ENCODE measurements around the gene LSR. TPM values are rescaled to one million over a fixed set of nuclear protein-coding genes. Genes with fewer than 3 reads are reported as not detected.

The LSR gene
- polyA plus RNA-seq, 1 experiment = 0.42 TPM

- DNase-seq (ENCODE audit: low read depth) = no peak
- no peak for TF ChIP-seq CTCF (IDR thresholded peaks at IDR 0.05; ENCODE audit: insufficient read depth, low read depth, low read length)
- Histone ChIP-seq H3K27me3 (ENCODE audit: control insufficient read depth, insufficient read depth, low read length) (no peaks in the 10 kb centered on the region), H3K4me3 (ENCODE audit: low read depth, low read length) (no peak overlapping the region), H3K36me3 (ENCODE audit: control insufficient read depth, insufficient read depth, low read length) (no peaks in the 10 kb centered on the region)
- ChIA-PET POLR2A (no interaction called here), CTCF (no interaction called here)
Measured at GRCh38 chr19:35309481-35310279, 60.9 kb downstream of the LSR start.

GRCh38 chr19:35310331-35310730 lies 61.5 kb downstream of the LSR start:
- POLR2A ChIA-PET = no interaction called here
- TF ChIP-seq CTCF (IDR thresholded peaks at IDR 0.05; ENCODE audit: insufficient read depth, low read depth, low read length) = no peak
- no peaks in the 10 kb centered on the region for H3K27me3 ChIP-seq (ENCODE audit: control insufficient read depth, insufficient read depth, low read length)
- DNase-seq (ENCODE audit: low read depth) = no peak
- CTCF ChIA-PET = no interaction called here
- H3K36me3 ChIP-seq (ENCODE audit: control insufficient read depth, insufficient read depth, low read length) = no peaks in the 10 kb centered on the region
- H3K4me3 ChIP-seq (ENCODE audit: low read depth, low read length) = no peak overlapping the region

GRCh38 chr19:35310811-35311465 lies 62.1 kb downstream of the LSR start:
- Histone ChIP-seq H3K36me3 (ENCODE audit: control insufficient read depth, insufficient read depth, low read length) (no peaks in the 10 kb centered on the region), H3K27me3 (ENCODE audit: control insufficient read depth, insufficient read depth, low read length) (no peaks in the 10 kb centered on the region), H3K4me3 (ENCODE audit: low read depth, low read length) (no peak overlapping the region)
- no peak for DNase-seq (ENCODE audit: low read depth)
- no peak for TF ChIP-seq CTCF (IDR thresholded peaks at IDR 0.05; ENCODE audit: insufficient read depth, low read depth, low read length)
- ChIA-PET CTCF (interaction anchor here (0.7 kb wide), 1 partner anchor 19 kb away, joined by 4 read pairs; no protein-coding TSS in a partner anchor), POLR2A (no interaction called here)

- no peak for DNase-seq (ENCODE audit: low read depth)
- Histone ChIP-seq H3K27me3 (ENCODE audit: control insufficient read depth, insufficient read depth, low read length) (no peaks in the 10 kb centered on the region), H3K4me3 (ENCODE audit: low read depth, low read length) (no peak overlapping the region), H3K36me3 (ENCODE audit: control insufficient read depth, insufficient read depth, low read length) (no peaks in the 10 kb centered on the region)
- TF ChIP-seq CTCF (IDR thresholded peaks at IDR 0.05; ENCODE audit: insufficient read depth, low read depth, low read length) = no peak
- ChIA-PET CTCF (no interaction called here), POLR2A (no interaction called here)
Measured at GRCh38 chr19:35311901-35312665, 63.3 kb downstream of the LSR start.

- Histone ChIP-seq H3K27me3 (ENCODE audit: control insufficient read depth, insufficient read depth, low read length) (no peaks in the 10 kb centered on the region), H3K36me3 (ENCODE audit: control insufficient read depth, insufficient read depth, low read length) (no peaks in the 10 kb centered on the region), H3K4me3 (ENCODE audit: low read depth, low read length) (no peak overlapping the region)
- CTCF ChIA-PET = interaction anchor here (0.8 kb wide), 1 partner anchor 432 kb away, joined by 4 read pairs; the partner anchor contains the start of gene PSENEN
- no peak for DNase-seq (ENCODE audit: low read depth)
- TF ChIP-seq CTCF (IDR thresholded peaks at IDR 0.05; ENCODE audit: insufficient read depth, low read depth, low read length) = no peak
- POLR2A ChIA-PET = no interaction called here
Measured at GRCh38 chr19:35313587-35313986, 64.8 kb downstream of the LSR start.
